Fibroblast of villous mesenchyme (primary cell): ENCODE data around the gene RERE. TPM values are rescaled to one million over a fixed set of nuclear protein-coding genes. Genes with fewer than 3 reads are reported as not detected.

Source experiments
- DNase-seq: peaks from one replicate; pipeline ENCODE4 v3.0.0-alpha.2; 2010; ENCODE audit warnings: low read depth
- H3K4me3 ChIP-seq: 2 replicates; pipeline ENCODE4 v1.5.1; 2011; ENCODE audit warnings: low read depth, mild to moderate bottlenecking, low read length
- CTCF ChIP-seq: IDR thresholded peaks from 2 replicates; pipeline ENCODE4 v1.5.1; 2012; ENCODE audit warnings: low read depth, mild to moderate bottlenecking, low read length; ENCODE audit not compliant: insufficient read depth
- total RNA-seq: library from RNA; depleted of rRNA; stranded (reverse); fragments of >200 nt; gene quantifications from 2 replicates; pipeline ENCODE4 v1.2.3, GENCODE V29; 2012

RERE gene
- 51.4 and 56.0 TPM in 2 replicates for total RNA-seq

GRCh38 chr1:8817412-8818324, at the start of gene RERE:
Gene RERE, minus strand, starts transcription at chr1:8817640.
- peak; percentile 97 for DNase-seq

GRCh38 chr1:8866792-8867415, 49.5 kb upstream of the RERE start:
- H3K4me3 ChIP-seq = no peak overlapping the region
- TF ChIP-seq CTCF = no peak
- no peak for DNase-seq

More at GRCh38 chr1:8817412-8818324, at the start of gene RERE:
- TF ChIP-seq CTCF = no peak
- peak within 1 kb of the TSS; percentile 89 for H3K4me3 ChIP-seq

GRCh38 chr1:8866173-8866791, 48.8 kb upstream of the RERE start:
- no peak for DNase-seq
- TF ChIP-seq CTCF = no peak
- H3K4me3 ChIP-seq = no peak overlapping the region

GRCh38 chr1:8864713-8865344, 47.4 kb upstream of the RERE start:
- TF ChIP-seq CTCF = no peak
- no peak overlapping the region for H3K4me3 ChIP-seq
- DNase-seq = no peak

GRCh38 chr1:8863794-8864233, 46.4 kb upstream of the RERE start:
- DNase-seq = no peak

More at GRCh38 chr1:8863794-8864233, 46.4 kb upstream of the RERE start:
- H3K4me3 ChIP-seq = no peak overlapping the region
- no peak for TF ChIP-seq CTCF
